Stimulated activated CD4-positive, alpha-beta T cell treated with anti-CD3 and anti-CD28 coated beads, Interleukin-12 subunit alpha, Interleukin-12 subunit beta, amount 100 ng/mL, for 24 hours (primary cell): ENCODE results near the gene LAMC3.
A peak's percentile ranks its signal among the peaks of the same experiment; 100 is the strongest.
"Not testable (repeated sequence)": the region's sequence is repeated elsewhere in the genome, so short reads cannot be mapped to it uniquely, and the experiment has no call there.

Experiments used
- DNase-seq, 2 experiments: peaks; one replicate each; pipeline ENCODE4 v3.0.0-alpha.2; 2020; ENCODE audit warnings: low read depth in 2 of 2

Gene LAMC3

GRCh38 chr9:130991778-130992681 is 16.9 kb upstream of the LAMC3 start:
- no peak for DNase-seq

DNA sequence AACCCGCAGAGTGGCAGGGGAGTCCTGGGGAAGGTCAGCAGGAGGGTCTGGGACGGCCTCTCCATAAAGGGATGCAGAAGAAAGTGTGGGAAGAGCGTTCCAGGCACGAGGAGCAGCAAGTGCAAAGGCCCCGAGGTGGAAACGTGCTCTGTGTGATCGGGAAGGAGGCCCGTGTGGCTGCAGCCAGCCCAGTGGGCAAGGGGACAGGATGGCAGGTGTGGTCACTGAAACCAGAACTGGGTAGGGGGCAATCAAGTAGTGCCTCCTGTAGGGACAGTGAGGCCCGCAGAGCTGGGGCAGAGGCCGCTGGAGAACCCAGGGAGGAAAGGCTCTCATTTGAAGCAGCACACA is 16.3 kb upstream of the LAMC3 start:
- no peak for DNase-seq

DNA sequence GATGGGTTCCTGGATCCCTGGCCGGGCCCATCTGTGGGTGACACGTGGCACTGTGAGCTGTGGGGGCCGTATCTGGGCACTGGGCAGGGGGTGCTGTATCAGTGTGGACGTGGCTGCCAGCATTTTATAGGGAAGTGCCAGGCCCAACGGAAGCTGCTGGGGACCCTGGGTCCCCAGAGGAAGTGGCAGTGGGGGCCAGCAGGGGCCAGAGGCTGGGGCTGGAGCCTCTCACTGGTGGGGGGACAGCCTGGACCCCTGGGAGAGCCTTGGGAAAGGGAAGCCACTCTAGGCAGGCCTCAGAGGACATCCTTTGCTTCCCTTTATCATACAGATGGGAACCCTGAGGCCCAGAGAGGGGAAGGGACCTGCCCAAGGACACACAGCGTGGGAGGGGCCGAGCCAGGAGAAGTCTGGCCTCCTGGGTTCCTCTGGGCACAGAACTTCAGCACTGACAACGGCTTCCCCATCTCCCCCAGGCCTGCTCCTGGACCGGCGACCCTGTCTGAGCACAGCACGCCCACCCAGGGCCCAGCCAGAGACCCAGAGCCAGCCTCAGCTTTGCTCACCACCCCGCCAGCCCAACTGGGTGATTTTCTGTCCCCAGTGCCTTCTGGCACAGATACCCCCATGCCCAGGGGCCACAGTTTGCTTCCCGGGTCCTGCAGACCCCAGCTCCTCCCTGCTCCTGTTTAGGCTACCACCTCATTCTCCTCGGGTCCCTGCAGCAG is 15.5 kb upstream of the LAMC3 start:
- DNase-seq = no peak

GRCh38 chr9:130994135-130995085 is 14.6 kb upstream of the LAMC3 start:
- DNase-seq = no peak

DNA sequence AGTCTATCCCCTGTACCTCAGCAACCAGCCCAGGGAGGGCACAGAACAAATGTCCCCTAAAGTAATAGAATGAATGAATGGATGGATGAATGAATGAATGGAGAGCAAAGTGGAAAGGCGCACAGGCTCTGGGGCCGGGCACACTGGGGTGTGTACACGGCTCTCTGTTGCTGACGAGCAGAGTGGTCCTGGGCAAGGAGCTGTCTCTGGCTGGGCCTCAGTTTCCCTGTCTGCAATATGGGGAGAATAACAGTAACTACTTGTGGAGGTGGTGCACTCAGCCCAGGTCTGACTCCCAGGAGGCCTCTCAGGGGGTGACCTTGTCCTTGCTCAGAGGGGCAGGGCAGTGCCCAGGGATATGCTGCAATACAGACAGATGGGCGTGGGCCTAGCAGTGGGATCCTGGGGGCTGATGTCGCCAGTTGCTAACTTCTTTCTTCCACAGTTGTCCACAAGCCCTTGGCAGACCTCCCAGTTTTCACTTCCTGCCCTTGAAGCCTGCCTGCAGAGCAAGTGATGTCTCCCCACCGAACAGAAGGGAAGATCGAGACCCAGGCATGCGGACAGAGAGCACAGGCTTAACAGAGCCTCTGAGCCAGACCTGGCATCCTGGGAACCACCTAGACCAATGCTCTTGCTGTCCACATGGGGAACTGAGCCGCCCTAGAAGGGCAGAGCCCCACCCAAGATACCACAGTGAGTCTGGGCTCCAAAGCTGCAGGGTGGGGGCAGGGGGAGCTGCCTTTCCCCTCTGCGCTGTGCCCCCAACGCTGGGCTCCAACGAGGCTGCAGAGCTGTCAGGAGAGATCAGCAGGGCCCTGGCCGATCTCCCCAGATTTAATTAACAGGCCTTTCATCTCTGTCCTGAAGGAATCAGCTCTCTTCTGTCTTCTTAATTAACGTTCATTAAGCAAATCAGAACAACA is 13.6 kb upstream of the LAMC3 start:
- DNase-seq = no peak

DNA sequence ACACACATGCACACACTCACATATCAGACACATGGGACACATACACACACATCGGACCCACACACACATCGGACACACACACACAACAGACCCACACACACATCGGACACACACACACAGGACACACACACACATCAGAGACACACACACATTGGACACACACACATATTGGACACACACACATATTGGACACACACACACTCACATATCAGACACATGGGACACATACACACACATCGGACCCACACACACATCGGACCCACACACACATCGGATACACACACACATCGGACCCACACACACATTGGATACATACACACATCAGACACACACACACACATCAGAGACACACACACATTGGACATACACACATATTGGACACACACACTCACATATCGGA is 12.8 kb upstream of the LAMC3 start:
- no peak for DNase-seq

GRCh38 chr9:130996676-130997394 is 12.1 kb upstream of the LAMC3 start:
- DNase-seq = no peak

DNA sequence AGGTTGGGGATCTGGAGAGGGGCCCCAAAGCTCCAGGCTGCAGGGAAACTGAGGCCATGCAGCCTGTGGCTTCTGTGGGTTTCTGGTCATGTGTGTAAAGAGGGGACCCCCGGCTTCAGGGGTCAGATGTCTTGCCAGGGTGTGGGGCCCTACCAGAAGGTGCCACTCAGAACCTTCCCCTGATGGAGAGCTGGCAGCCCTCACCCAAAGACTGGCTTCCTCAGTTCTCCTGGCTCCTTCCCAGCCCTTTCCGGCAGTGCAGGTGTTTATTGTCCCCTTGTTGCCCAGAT is 11.6 kb upstream of the LAMC3 start:
- DNase-seq = no peak

DNA sequence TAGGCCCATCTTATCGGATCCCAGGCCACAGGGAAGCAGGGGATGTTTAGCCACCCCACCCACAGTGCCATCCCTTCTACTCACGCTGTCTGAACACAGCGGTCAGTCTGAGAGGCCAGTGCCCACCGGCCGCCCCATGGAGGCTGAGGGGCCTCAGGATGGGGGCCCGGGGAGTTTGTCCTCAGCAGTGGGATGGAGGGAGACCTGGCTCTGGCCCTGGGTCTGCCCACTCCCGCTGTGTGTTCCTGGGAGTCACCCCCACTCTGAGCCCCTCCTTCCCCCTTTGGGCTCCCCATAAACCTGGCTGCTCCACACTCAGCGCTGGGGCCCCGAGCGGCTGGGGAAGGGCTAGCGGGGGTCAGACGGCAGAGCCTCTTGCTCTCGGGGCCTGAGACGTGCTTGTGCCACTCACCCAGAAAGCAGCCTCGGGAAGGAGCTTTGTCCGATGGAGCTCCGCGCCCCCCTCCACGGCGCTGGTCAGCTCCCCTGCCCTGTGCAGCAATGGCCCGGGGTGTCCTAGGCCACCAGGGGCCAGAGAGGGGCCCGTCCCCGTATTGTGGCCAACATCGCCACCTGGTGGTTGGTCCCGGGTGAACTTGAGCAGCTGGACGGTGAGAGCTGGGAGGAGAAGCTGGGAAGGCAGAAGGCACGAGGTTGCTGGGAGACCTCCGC is 10.9 kb upstream of the LAMC3 start:
- peak in 1 of 2 experiments; percentile 48 for DNase-seq

DNA sequence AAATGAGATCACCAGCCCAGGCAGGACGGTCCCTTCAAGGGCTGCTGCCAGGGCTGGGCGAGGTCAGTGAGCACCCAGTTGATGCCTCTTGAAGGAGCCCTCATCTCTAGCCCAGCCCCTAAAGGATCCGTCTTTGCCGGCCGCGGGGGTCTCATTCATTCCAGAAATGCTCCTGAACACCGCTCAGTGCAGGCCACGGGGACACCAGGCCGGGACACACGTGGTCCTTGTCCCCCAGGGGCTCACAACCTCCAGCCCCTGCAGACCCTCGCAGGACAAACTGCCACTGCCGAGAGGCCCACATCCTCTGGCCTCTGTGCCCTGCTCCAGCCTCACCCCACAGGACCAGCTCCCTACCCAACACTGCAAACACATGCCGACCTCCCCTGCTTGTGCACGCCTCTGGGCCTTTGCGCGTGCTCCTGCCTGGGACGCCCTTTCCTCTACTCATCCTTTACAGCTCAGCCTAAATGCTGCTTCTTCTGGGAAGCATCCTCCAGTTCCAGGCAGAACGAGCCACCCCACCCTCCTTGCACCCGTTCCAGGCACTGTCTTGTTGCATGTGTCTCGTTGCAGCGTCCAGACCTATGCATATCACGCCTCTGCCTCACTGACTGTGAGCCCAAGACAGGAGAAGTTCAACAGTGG is 10.3 kb upstream of the LAMC3 start:
- no peak for DNase-seq

GRCh38 chr9:130999245-130999623 is 9.7 kb upstream of the LAMC3 start:
- no peak for DNase-seq

GRCh38 chr9:131000526-131000925 is 8.4 kb upstream of the LAMC3 start:
- DNase-seq = not testable (repeated sequence)

DNA sequence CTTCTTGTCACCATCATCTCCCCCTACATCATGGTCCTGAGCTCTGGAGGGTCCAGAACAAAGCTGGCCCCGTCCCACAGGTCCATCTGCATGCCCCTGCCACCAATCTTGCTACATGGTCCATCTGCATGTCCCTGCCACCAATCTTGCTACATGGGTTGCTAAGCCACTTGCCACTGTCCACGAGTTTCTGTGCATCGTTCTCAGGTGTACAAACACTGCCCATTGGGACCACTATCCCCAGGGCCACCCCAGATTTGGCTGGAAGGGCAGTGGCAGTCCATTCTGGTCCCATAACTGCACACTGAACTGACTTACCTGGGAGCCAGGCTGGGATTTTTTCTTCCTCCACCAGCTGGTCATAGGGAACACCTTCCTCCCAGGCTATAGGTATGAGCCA is 8.0 kb upstream of the LAMC3 start:
- DNase-seq = no peak

GRCh38 chr9:131001990-131002389 is 7.0 kb upstream of the LAMC3 start:
- no peak for DNase-seq

- DNase-seq = no peak
Observed at GRCh38 chr9:131006601-131007000, 2.4 kb upstream of the LAMC3 start.

DNA sequence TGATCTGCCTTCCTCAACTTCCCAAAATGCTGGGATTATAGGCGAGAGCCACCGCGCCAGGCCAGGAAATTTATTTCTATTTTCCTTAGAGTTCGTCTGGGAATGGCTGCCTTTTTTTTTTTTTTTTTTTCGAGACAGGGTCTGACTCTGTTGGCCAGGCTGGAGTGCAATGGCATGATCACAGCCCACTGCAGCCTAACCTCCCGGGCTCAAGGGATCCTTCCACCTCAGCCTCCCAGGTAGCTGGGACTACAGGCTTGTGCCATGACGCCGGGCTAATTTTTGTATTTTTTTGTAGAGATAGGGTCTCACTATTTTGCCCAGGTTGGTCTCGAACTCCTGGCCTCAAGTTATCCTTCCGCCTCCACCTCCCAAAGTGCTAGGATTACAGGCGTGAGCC is 888 bp upstream of the LAMC3 start:
- DNase-seq = no peak

DNA sequence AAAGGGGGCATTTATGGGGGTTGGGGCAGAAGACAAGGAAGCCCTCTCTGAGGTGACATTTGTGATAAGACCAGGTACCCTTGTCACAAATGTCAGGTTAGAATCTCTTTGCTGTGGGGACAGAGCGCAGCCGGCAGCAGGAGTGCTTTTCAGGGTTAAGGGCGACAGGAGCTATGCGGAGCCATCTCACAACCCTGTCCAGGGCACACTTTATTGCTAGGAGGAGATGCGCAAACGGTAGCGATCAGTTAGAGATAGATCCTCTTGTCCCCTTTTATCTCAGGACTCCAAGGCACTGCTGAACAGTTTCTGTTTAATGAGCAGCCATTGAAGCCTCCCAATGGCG is 438 bp upstream of the LAMC3 start:
- no peak for DNase-seq

GRCh38 chr9:131010482-131011273 is 1.7 kb downstream of the LAMC3 start:
- no peak for DNase-seq
